ENCODE data around the gene DUSP3. TPM values are rescaled to one million over a fixed set of nuclear protein-coding genes. Genes with fewer than 3 reads are reported as not detected.

The DUSP3 gene
- total and polyA plus RNA-seq, 2 of the 13 experiments (the other 11 are each of a cell fraction or from before 2014, with no cell fraction given): 60.0 to 71.5 TPM

- TF ChIP-seq ZNF678 (CRISPR knock-in tag; IDR thresholded peaks at IDR 0.05) (no peak), ZNF564 (CRISPR knock-in tag; IDR thresholded peaks at IDR 0.05) (no peak; the same call in 1 of the 2 replicates), NR2C2 (CRISPR knock-in tag; IDR thresholded peaks at IDR 0.05; ENCODE audit: borderline replicate concordance) (peak; percentile 40; the same call in 1 of the 2 replicates), SP4 (CRISPR knock-in tag; IDR thresholded peaks at IDR 0.05) (peak; percentile 77), PAF1 (CRISPR knock-in tag; IDR thresholded peaks at IDR 0.05) (no peak), ATF2 (CRISPR knock-in tag; IDR thresholded peaks at IDR 0.05) (no peak), RARG (CRISPR knock-in tag; IDR thresholded peaks at IDR 0.05; ENCODE audit: low read depth) (no peak), ZNF232 (CRISPR knock-in tag; IDR thresholded peaks at IDR 0.05; ENCODE audit: borderline replicate concordance) (no peak; the same call in 1 of the 2 replicates), CENPBD1 (CRISPR knock-in tag; IDR thresholded peaks at IDR 0.05; ENCODE audit: borderline replicate concordance, low read depth) (no peak), MYPOP (CRISPR knock-in tag; IDR thresholded peaks at IDR 0.05) (peak; percentile 67), ZNF281 (CRISPR knock-in tag; IDR thresholded peaks at IDR 0.05; ENCODE audit: borderline replicate concordance) (no peak), SMAD1 (CRISPR knock-in tag; IDR thresholded peaks at IDR 0.05; ENCODE audit: borderline replicate concordance, low read depth) (no peak), KLF12 (CRISPR knock-in tag; IDR thresholded peaks at IDR 0.05; ENCODE audit: borderline replicate concordance) (no peak), FOXO1 (CRISPR knock-in tag; IDR thresholded peaks at IDR 0.05) (peak; percentile 55), ZGPAT (CRISPR knock-in tag; IDR thresholded peaks at IDR 0.05) (peak; percentile 88), ZNF10 (CRISPR knock-in tag; IDR thresholded peaks at IDR 0.05; ENCODE audit: borderline replicate concordance, low read depth) (no peak), ZNF331 (CRISPR knock-in tag; IDR thresholded peaks at IDR 0.05) (no peak; the same call in 1 of the 2 replicates), ZNF121 (CRISPR knock-in tag; IDR thresholded peaks at IDR 0.05) (peak; percentile 72), PAWR (CRISPR knock-in tag; IDR thresholded peaks at IDR 0.05; ENCODE audit: borderline replicate concordance) (peak; percentile 71; the same call in 1 of the 2 replicates), IKZF4 (CRISPR knock-in tag; IDR thresholded peaks at IDR 0.05; ENCODE audit: borderline replicate concordance, low read depth, not compliant biosample characterization) (peak; percentile 70), GFI1 (CRISPR knock-in tag; IDR thresholded peaks at IDR 0.05; ENCODE audit: borderline replicate concordance) (no peak), ZNF205 (CRISPR knock-in tag; IDR thresholded peaks at IDR 0.05) (no peak), STAG1 (CRISPR knock-in tag; IDR thresholded peaks at IDR 0.05) (no peak)
These were observed 58.3 kb downstream of the DUSP3 start (continued) for GRCh38 chr17:43720311-43721060.
